ENCODE results near the gene LTB4R. TPM values are rescaled to one million over a fixed set of nuclear protein-coding genes. Genes with fewer than 3 reads are reported as not detected.

The LTB4R gene
- total RNA-seq, 2 donors from 2014 or later = 1.9 to 3.0 TPM

DNA sequence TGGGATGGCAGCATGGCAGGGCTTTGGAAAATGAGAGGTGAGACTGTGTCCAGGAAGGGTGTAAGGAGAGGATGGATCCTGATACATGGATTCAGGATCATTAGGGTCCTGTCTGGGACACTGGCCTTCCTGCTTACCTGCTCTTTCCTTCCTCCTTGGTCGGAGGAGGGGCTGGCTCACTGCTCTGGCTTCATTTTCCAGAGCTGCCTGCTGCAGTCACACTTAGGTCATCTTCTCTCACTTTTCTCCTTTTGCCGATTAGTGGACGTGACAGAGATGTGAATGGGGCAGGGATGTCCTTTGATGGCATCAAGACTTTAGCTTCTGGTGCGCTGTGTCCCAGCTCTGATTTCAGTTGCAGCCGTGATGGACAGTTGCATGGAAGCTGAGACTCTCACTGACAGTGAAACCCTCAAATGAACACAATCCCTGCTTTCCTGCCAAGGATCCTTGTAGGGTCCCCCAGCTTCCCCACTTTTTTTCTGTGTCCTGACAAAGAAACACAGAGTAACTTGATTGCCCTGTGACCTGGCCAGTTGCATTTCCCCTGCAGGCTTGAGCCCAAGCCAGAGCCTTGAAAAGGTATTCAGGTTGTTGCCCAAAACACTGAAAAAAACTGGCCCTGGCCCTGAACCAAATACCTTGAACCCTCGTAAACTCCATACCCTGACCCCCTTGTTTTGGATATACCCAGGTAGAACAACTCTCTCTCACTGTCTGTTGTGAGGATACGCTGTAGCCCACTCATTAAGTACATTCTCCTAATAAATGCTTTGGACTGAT lies 2.8 kb upstream of the LTB4R start:
- DNase-seq (ENCODE audit: low spot score) = no peak

DNA sequence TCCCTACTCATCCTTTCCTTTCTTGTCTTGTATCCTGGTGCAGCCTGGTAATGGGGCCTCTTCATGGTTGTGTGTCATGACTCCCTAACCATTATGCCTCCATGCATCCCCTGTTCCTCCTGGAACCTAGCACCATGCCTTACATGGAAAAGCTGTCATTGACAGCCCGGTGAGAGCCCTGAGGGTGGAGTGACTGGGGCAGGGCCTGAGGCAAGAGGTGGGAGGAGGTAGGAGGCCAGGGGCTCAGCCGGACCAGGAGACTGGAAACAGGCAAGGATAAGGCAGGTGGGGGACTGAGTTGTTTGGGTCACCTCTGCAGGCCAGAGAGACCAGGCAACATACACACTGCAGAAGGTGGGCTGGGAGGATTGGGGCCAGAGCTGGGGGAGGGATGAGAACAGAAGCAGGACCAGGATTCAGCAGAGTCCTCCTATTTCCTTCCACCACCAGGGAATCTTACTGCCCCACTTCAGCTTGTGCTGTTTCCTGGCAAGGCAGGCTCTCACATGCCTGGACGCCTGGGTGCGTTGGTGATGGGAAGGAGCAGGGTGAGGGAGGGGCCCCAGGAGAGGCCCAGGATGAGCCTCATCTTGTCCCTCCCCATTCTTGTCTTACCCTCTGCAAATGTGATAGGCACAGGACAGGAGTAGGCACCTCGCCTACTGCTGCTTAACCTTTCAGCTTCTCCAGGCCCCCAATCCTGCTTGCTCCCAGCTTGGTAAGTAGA lies 1.6 kb upstream of the LTB4R start, which contains the start of gene LTB4R2:
Gene LTB4R2, plus strand, starts transcription at position 603 of the 727 bp plus-strand sequence. CDS start 525 bp downstream, outside the sequence.
- no peak for DNase-seq (ENCODE audit: low spot score)
- H3K4me1 ChIP-seq = peaks cover 0 to 52% of the 10 kb centered on the region in 2 donors
- TF ChIP-seq, protein P1, sequence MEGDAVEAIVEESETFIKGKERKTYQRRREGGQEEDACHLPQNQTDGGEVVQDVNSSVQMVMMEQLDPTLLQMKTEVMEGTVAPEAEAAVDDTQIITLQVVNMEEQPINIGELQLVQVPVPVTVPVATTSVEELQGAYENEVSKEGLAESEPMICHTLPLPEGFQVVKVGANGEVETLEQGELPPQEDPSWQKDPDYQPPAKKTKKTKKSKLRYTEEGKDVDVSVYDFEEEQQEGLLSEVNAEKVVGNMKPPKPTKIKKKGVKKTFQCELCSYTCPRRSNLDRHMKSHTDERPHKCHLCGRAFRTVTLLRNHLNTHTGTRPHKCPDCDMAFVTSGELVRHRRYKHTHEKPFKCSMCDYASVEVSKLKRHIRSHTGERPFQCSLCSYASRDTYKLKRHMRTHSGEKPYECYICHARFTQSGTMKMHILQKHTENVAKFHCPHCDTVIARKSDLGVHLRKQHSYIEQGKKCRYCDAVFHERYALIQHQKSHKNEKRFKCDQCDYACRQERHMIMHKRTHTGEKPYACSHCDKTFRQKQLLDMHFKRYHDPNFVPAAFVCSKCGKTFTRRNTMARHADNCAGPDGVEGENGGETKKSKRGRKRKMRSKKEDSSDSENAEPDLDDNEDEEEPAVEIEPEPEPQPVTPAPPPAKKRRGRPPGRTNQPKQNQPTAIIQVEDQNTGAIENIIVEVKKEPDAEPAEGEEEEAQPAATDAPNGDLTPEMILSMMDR (IDR thresholded peaks at IDR 0.05) = no peak

More for the DNA sequence above, 2.8 kb upstream of the LTB4R start:
- H3K27me3 ChIP-seq = no peaks in the 10 kb centered on the region
- TF ChIP-seq, protein P1 (IDR thresholded peaks at IDR 0.05) = peak in 1 of 2 donors; percentile 14
- no peaks in the 10 kb centered on the region for H3K9me3 ChIP-seq
- peaks cover 38% of the 10 kb centered on the region for H3K36me3 ChIP-seq
- H3K27ac ChIP-seq = no peak overlapping the region
- H3K4me1 ChIP-seq = peaks cover 0 to 42% of the 10 kb centered on the region in 2 donors
- H3K4me3 ChIP-seq = no peak overlapping the region

DNA sequence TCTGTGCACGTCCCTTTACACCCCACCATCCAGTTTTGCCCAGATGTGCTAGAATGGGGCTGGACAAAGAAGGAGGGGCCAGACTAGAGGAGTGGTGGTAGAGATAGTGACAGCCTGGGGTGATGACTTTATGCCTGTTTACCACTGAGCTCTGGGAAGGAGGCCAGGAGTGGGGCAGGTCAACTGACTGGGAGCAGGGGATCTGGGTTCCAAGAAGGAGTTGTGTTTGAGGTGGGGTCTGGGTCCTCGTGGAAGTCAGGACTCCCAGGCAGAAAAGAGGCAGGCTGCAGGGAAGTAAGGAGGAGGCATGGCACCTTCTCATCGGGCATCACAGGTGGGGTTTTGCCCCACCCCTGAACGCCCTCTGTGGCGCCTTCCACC lies 1.0 kb upstream of the LTB4R start:
- Histone ChIP-seq H3K4me1 (peaks cover 0 to 57% of the 10 kb centered on the region in 2 donors), H3K27me3 (no peaks in the 10 kb centered on the region), H3K4me3 (peak overlapping the region; percentile 37 to 64), H3K36me3 (peaks cover 21% of the 10 kb centered on the region), H3K27ac (peak overlapping the region; percentile 75 to 86), H3K9me3 (no peaks in the 10 kb centered on the region)
- TF ChIP-seq, protein P1 (IDR thresholded peaks at IDR 0.05) = no peak
- DNase-seq (ENCODE audit: low spot score) = no peak

More for the DNA sequence above, 1.6 kb upstream of the LTB4R start, which contains the start of gene LTB4R2:
- Histone ChIP-seq H3K27ac (peak within 1 kb of the TSS; percentile 75 to 86), H3K36me3 (peaks cover 27% of the 10 kb centered on the region), H3K9me3 (no peaks in the 10 kb centered on the region), H3K27me3 (no peaks in the 10 kb centered on the region), H3K4me3 (peak within 1 kb of the TSS; percentile 37 to 64)

DNA sequence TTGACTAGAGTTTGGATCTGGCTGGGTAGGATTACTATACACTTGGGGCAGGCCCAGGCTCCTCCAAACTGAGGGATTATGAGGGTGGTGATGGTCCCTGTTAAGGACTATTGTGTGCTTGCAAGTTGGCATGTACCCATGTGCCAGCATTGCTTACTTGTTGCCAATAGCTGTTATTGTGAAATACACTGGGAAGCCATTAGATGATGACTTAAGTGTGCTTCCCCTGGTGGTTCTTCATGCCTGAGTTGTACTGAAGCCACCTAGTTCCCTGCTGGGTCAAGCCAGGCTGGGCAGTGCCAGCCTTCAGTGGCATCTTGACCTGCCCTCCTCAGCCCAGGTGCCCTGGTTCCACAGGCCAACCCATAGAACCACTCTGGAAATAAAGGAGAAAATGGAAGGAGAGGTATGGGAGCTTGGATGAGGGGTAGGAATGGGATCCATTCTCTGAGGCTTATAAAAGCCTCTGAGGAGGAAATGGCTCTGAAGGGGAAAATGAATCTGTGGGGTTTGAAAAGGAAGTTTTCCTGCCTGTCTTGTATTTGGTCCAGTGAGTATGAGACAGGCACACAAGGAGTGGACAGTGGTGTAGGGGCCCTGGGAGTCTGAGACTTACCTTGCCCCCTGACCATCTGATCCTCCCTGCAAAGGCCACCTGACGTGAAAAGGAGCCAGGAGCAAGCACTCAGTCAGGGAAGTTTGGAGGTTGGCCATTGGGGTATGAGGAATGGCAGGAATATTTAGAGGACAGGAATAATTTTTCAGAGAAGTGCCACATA lies 724 bp downstream of the LTB4R start:
- DNase-seq (ENCODE audit: low spot score) = no peak
- Histone ChIP-seq H3K4me1 (peaks cover 0 to 75% of the 10 kb centered on the region in 2 donors), H3K4me3 (peak overlapping the region in 1 of 2 donors; percentile 64), H3K36me3 (peaks cover 3% of the 10 kb centered on the region), H3K27ac (peak overlapping the region; percentile 75 to 86), H3K27me3 (no peaks in the 10 kb centered on the region), H3K9me3 (no peaks in the 10 kb centered on the region)
- TF ChIP-seq, protein P1 (IDR thresholded peaks at IDR 0.05) = no peak

DNA sequence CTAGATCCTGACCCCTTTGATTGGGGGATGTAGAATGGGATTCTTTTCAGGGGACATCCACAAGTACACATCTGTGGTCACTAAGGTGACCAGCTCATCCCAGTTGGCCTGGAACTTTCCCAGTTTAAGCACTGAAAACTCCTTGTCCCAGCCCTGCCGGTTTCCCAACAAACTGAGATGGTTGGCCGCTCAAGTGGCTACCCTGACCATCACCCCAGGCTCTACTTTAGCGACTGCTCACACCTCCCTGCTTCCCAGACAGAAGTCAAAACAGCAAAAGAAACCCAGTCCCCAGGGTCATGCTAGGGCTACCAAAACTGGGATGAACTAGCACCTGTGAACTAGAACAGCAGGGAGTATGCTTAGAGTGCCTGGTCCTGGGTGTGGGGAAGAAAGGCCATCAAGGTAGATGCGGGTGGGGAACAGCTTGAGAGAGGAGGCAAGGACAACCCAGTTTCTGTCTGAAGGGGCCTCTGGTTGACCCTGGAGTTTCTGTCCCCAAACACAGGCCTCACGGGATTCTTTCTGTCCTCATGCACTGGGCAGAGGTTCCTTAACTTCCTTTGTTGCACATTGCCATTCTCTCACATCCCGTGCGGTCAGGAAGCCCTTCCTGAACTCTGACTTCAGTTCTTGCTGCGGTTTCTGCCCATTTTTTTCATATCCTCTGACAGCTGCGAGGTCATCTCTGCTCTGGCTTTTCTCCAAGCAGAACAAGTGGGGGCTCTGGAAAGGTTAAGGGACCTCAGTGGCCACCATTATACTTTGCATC lies 1.6 kb downstream of the LTB4R start:
- H3K27me3 ChIP-seq = no peaks in the 10 kb centered on the region
- H3K36me3 ChIP-seq = no peaks in the 10 kb centered on the region
- TF ChIP-seq, protein P1 (IDR thresholded peaks at IDR 0.05) = no peak
- H3K27ac ChIP-seq = peak overlapping the region; percentile 75 to 86
- DNase-seq (ENCODE audit: low spot score) = no peak
- H3K9me3 ChIP-seq = no peaks in the 10 kb centered on the region
- H3K4me3 ChIP-seq = no peak overlapping the region
- peaks cover 0 to 76% of the 10 kb centered on the region in 2 donors for H3K4me1 ChIP-seq
